GM18517 (cell line): ENCODE data around the gene SNX32.

Source experiments
- ATAC-seq: cut with Tn5 transposase; IDR thresholded peaks from one replicate; pipeline ENCODE4 v1.9.1; 2021; ENCODE audit warnings: mild to moderate bottlenecking, moderate library complexity; ENCODE audit not compliant: unreplicated experiment

Gene SNX32

GRCh38 chr11:65796726-65797601 is 36.8 kb upstream of the SNX32 start:
- ATAC-seq: no peak

GRCh38 chr11:65797711-65798110 is 36.1 kb upstream of the SNX32 start:
- ATAC-seq: no peak

GRCh38 chr11:65798882-65799281 is 34.9 kb upstream of the SNX32 start:
- no peak for ATAC-seq

- ATAC-seq: no peak
Observed at GRCh38 chr11:65801153-65801987, 32.4 kb upstream of the SNX32 start.

- no peak for ATAC-seq
Observed at GRCh38 chr11:65802841-65803240, 30.9 kb upstream of the SNX32 start.

- ATAC-seq: no peak
Observed at GRCh38 chr11:65803797-65804492, 29.8 kb upstream of the SNX32 start.

- no peak for ATAC-seq
Observed at GRCh38 chr11:65806979-65807378, 26.8 kb upstream of the SNX32 start.

GRCh38 chr11:65808744-65809341 is 24.9 kb upstream of the SNX32 start:
- ATAC-seq: no peak

GRCh38 chr11:65809496-65809895 is 24.3 kb upstream of the SNX32 start:
- ATAC-seq: no peak

GRCh38 chr11:65810046-65810868 is 23.5 kb upstream of the SNX32 start:
- ATAC-seq: no peak

GRCh38 chr11:65811764-65812475 is 21.8 kb upstream of the SNX32 start:
- ATAC-seq: no peak

- no peak for ATAC-seq
Observed at GRCh38 chr11:65814131-65814985, 19.4 kb upstream of the SNX32 start.

GRCh38 chr11:65814986-65815565 is 18.7 kb upstream of the SNX32 start:
- no peak for ATAC-seq

GRCh38 chr11:65816696-65817095 is 17.1 kb upstream of the SNX32 start:
- ATAC-seq: no peak

- no peak for ATAC-seq
Observed at GRCh38 chr11:65817312-65817834, 16.4 kb upstream of the SNX32 start.

GRCh38 chr11:65817835-65818680 is 15.7 kb upstream of the SNX32 start:
- ATAC-seq: peak; percentile 69

GRCh38 chr11:65821107-65821506 is 12.7 kb upstream of the SNX32 start:
- no peak for ATAC-seq
